Astrocyte (in vitro differentiated cells and primary cell): ENCODE measurements around the gene PCDH7.

Experiments used
- CTCF ChIP-seq: IDR thresholded peaks from 2 replicates; pipeline ENCODE4 v1.5.1; 2011; ENCODE audit warnings: low read depth, mild to moderate bottlenecking, inconsistent platforms, low read length, moderate library complexity; ENCODE audit not compliant: insufficient read depth
- EZH2 ChIP-seq: IDR thresholded peaks from 2 replicates; pipeline ENCODE4 v1.6.1; 2012; ENCODE audit warnings: mild to moderate bottlenecking, low read length, inconsistent platforms; ENCODE audit not compliant: insufficient read depth

GRCh38 chr4:30768277-30768676, 48.1 kb downstream of the PCDH7 start:
- TF ChIP-seq CTCF, result no peak
- no peak for TF ChIP-seq EZH2
